ENCODE measurements around the gene TEX52.

DNA sequence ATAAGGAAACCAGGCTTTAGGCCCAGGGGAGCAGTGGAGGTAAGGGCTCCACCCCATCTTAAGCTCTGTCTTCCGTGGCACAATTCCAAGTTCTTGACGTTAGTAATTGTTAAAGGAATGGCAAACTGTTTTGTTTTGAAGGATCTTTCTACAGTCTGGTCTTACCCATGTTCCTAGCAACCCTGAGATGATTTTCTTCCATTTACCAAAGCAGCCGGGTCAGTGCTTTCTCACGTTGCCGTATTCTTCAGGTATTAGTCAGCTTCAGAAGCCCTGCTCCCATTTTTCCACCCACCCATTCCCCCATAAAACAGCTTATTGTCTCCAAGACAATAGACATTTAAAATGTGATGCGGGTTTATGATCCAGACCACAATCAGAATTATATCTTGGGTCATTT is 32.3 kb downstream of the TEX52 start:
- no peak for TF ChIP-seq TGIF2 (CRISPR knock-in tag; IDR thresholded peaks at IDR 0.05)
- TF ChIP-seq ZNF430 (CRISPR knock-in tag; IDR thresholded peaks at IDR 0.05) = no peak
- TF ChIP-seq, protein P1, sequence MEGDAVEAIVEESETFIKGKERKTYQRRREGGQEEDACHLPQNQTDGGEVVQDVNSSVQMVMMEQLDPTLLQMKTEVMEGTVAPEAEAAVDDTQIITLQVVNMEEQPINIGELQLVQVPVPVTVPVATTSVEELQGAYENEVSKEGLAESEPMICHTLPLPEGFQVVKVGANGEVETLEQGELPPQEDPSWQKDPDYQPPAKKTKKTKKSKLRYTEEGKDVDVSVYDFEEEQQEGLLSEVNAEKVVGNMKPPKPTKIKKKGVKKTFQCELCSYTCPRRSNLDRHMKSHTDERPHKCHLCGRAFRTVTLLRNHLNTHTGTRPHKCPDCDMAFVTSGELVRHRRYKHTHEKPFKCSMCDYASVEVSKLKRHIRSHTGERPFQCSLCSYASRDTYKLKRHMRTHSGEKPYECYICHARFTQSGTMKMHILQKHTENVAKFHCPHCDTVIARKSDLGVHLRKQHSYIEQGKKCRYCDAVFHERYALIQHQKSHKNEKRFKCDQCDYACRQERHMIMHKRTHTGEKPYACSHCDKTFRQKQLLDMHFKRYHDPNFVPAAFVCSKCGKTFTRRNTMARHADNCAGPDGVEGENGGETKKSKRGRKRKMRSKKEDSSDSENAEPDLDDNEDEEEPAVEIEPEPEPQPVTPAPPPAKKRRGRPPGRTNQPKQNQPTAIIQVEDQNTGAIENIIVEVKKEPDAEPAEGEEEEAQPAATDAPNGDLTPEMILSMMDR (CRISPR knock-in tag; IDR thresholded peaks at IDR 0.05) = no peak
- TF ChIP-seq MEF2D (CRISPR knock-in tag; IDR thresholded peaks at IDR 0.05) = no peak
- TF ChIP-seq ZNF589 (CRISPR knock-in tag; conservative IDR thresholded peaks at IDR 0.05) = no peak
- no peak for TF ChIP-seq SP2 (CRISPR knock-in tag; IDR thresholded peaks at IDR 0.05)
- TF ChIP-seq NCOA2 (CRISPR knock-in tag; IDR thresholded peaks at IDR 0.05) = no peak

All from HepG2 (cell line).